Gastrocnemius medialis (tissue), 4 donors: ENCODE data around the gene ASIC3.

Experiments used
- CTCF ChIP-seq, 5 experiments: fragments of 450-650 bp in 3 of 5; fragments of 200-600 bp in 2 of 5; sonication (generic) in 2 of 5; IDR thresholded peaks in 4 of 5; conservative IDR thresholded peaks in 1 of 5; 1 replicate in 4 of 5; 2 replicates in 1 of 5; pipeline ENCODE4 v1.5.1; 2016 to 2019; ENCODE audit warnings: antibody characterized with exemption in 5 of 5, mild to moderate bottlenecking in 3 of 5, moderate library complexity in 3 of 5
- POLR2A ChIP-seq, 2 donors: fragments of 450-650 bp; IDR thresholded peaks; one replicate each; pipeline ENCODE4 v1.6.1; 2017; ENCODE audit warnings: antibody characterized with exemption in 2 of 2, mild to moderate bottlenecking in 2 of 2, moderate library complexity in 2 of 2

DNA sequence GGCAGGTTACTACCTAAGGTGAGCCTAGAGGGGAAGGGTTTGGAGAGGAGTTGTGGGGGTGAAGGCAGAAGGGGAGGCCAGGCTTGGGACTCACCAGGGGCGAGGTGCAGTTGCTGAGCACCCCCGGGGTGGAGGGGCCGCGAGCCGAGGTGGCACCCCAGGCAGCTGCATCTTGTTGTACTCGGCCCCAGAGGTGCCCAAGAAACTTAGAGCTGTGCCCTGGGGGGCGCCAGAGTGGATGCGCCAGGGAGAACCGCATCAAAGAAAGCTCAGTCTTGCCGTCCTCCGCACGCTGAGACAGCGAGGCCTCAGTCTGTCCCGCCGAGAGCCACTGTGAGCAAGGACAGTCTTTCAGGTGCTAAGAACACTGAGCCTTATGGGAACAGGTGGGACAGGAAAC is 31.4 kb upstream of the ASIC3 start:
- TF ChIP-seq CTCF (IDR thresholded peaks at IDR 0.05 in 4 of 5, conservative IDR thresholded peaks at IDR 0.05 in 1 of 5) = no peak
- TF ChIP-seq POLR2A (IDR thresholded peaks at IDR 0.05) = no peak
